Bronchial epithelial cell (primary cell): ENCODE results near the gene GCM1. TPM values are rescaled to one million over a fixed set of nuclear protein-coding genes. Genes with fewer than 3 reads are reported as not detected.

ENCODE experiments used
- DNase-seq: peaks from one replicate; pipeline ENCODE4 v3.0.0-alpha.2; 2010; ENCODE audit warnings: low read depth
- FAIRE-seq: peaks from 2 replicates; lab custom pipeline; 2011; peaks lifted over from hg19 to GRCh38; lab: Jason Lieb, UNC
- H3K27me3 ChIP-seq: 2 replicates; pipeline ENCODE4 v1.5.1; 2011; ENCODE audit warnings: low read length; ENCODE audit not compliant: control insufficient read depth, insufficient read depth
- H3K36me3 ChIP-seq: 2 replicates; pipeline ENCODE4 v1.5.1; 2011; ENCODE audit warnings: low read length; ENCODE audit not compliant: control insufficient read depth, insufficient read depth
- H3K4me3 ChIP-seq: 2 replicates; pipeline ENCODE4 v1.5.1; 2011; ENCODE audit warnings: mild to moderate bottlenecking, low read depth, low read length, control low read depth
- total RNA-seq: library from RNA; depleted of rRNA; stranded (reverse); fragments of >200 nt; gene quantifications from 2 replicates; pipeline ENCODE4 v1.2.1, GENCODE V29; 2014
- TF ChIP-seq, protein P1 (sequence below): IDR thresholded peaks from 2 replicates; pipeline ENCODE4 v1.5.1; 2011; ENCODE audit warnings: mild to moderate bottlenecking, moderate library complexity, low read length, control low read depth, inconsistent platforms; ENCODE audit not compliant: insufficient read depth, severe bottlenecking

Gene GCM1
- total RNA-seq, 1 donor from 2014 or later: not detected

DNA sequence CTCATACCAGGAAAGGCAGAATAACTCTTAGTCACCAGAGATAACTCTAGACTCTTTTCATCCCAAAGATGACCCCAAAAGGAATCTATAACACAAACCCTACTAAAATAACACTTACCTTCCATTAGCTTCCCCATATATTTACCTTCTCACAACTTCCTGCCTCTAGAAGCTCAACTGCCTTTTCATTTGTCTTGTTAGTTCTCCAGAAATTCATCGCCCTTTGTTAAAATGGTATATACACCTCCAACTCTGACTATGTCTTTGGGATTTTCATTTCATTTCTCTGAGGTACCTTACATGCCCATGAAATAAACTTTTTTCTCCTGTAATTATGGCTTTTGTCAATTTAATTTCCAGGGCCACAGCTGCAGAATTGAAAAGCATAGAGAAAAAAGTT, 33.5 kb downstream of the GCM1 start:
- H3K4me3 ChIP-seq: no peak overlapping the region
- no peaks in the 10 kb centered on the region for H3K36me3 ChIP-seq
- TF ChIP-seq, protein P1, sequence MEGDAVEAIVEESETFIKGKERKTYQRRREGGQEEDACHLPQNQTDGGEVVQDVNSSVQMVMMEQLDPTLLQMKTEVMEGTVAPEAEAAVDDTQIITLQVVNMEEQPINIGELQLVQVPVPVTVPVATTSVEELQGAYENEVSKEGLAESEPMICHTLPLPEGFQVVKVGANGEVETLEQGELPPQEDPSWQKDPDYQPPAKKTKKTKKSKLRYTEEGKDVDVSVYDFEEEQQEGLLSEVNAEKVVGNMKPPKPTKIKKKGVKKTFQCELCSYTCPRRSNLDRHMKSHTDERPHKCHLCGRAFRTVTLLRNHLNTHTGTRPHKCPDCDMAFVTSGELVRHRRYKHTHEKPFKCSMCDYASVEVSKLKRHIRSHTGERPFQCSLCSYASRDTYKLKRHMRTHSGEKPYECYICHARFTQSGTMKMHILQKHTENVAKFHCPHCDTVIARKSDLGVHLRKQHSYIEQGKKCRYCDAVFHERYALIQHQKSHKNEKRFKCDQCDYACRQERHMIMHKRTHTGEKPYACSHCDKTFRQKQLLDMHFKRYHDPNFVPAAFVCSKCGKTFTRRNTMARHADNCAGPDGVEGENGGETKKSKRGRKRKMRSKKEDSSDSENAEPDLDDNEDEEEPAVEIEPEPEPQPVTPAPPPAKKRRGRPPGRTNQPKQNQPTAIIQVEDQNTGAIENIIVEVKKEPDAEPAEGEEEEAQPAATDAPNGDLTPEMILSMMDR: no peak
- DNase-seq: no peak
- H3K27me3 ChIP-seq: no peaks in the 10 kb centered on the region
- no peak for FAIRE-seq

- Histone ChIP-seq H3K36me3 (no peaks in the 10 kb centered on the region), H3K27me3 (no peaks in the 10 kb centered on the region), H3K4me3 (no peak overlapping the region)
- DNase-seq: no peak
- FAIRE-seq: no peak
- TF ChIP-seq, protein P1: no peak
Measured at GRCh38 chr6:53113742-53114141, 34.9 kb downstream of the GCM1 start.

- no peaks in the 10 kb centered on the region for H3K36me3 ChIP-seq
- FAIRE-seq (no peak), DNase-seq (peak; percentile 83)
- H3K27me3 ChIP-seq: no peaks in the 10 kb centered on the region
- TF ChIP-seq, protein P1: no peak
- H3K4me3 ChIP-seq: no peak overlapping the region
Measured at GRCh38 chr6:53112871-53113270, 35.8 kb downstream of the GCM1 start.

- no peak overlapping the region for H3K4me3 ChIP-seq
- no peaks in the 10 kb centered on the region for H3K36me3 ChIP-seq
Measured at GRCh38 chr6:53112404-53112803, 36.2 kb downstream of the GCM1 start.

DNA sequence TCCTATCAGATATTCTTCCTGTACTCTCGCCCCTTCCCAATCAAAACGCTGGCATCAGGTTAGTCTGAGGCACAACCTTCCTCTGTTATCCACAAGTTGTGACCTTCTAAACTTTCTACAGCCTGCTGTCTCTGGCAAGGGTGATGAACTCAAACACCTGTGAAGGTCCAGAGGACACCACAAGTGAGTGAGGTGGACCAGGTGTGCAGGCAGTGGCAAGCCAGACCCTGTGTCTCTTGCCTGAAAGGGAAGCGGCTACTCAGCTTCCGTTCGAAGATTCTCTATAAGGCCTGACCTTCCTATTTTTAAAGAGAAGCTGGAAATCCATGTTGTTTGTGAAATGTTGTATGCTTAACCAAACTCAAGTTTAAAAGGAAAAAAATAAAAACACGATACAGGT, 36.8 kb downstream of the GCM1 start:
- FAIRE-seq: no peak
- TF ChIP-seq, protein P1: no peak
- H3K36me3 ChIP-seq: no peaks in the 10 kb centered on the region
- peak; percentile 42 for DNase-seq
- H3K27me3 ChIP-seq: no peaks in the 10 kb centered on the region
- no peak overlapping the region for H3K4me3 ChIP-seq

More at GRCh38 chr6:53112404-53112803, 36.2 kb downstream of the GCM1 start:
- TF ChIP-seq, protein P1: no peak
- FAIRE-seq (no peak), DNase-seq (peak; percentile 96)
- no peaks in the 10 kb centered on the region for H3K27me3 ChIP-seq

GRCh38 chr6:53109612-53110011, 39.0 kb downstream of the GCM1 start:
- no peak for DNase-seq
- no peak for FAIRE-seq
- Histone ChIP-seq H3K27me3 (no peaks in the 10 kb centered on the region), H3K4me3 (no peak overlapping the region), H3K36me3 (no peaks in the 10 kb centered on the region)
- TF ChIP-seq, protein P1: no peak
